Heart right ventricle (tissue), 16 donors: ENCODE data around the gene KCP. TPM values are rescaled to one million over a fixed set of nuclear protein-coding genes. Genes with fewer than 3 reads are reported as not detected.

Experiments
- ATAC-seq, 8 donors: fragments of 200-7000 bp; cut with Tn5 transposase; one replicate each; pipeline ENCODE4 v1.9.1; 2020; ENCODE audit warnings: mild to moderate bottlenecking in 8 of 8, moderate library complexity in 8 of 8, moderate number of reproducible peaks in 1 of 8
- DNase-seq, 2 donors: peaks; one replicate each; pipeline ENCODE4 v3.0.0-alpha.2; 2020
- H3K27ac ChIP-seq, 10 donors: fragments of 200-600 bp; sonication (generic) in 2 of 10; one replicate each; pipeline versions ENCODE4 v1.5.0 to v1.8.0; 2020 to 2022; ENCODE audit warnings: mild to moderate bottlenecking in 3 of 10
- H3K27me3 ChIP-seq, 7 donors: fragments of 200-600 bp; one replicate each; pipeline ENCODE4 v1.8.0; 2021 to 2022; ENCODE audit warnings: mild to moderate bottlenecking in 2 of 7
- H3K36me3 ChIP-seq, 9 donors: fragments of 200-600 bp; sonication (generic) in 1 of 9; one replicate each; pipeline versions ENCODE4 v1.5.0 to v1.8.0; 2020 to 2022; ENCODE audit warnings: mild to moderate bottlenecking in 2 of 9
- H3K4me1 ChIP-seq, 9 donors: fragments of 200-600 bp; sonication (generic) in 1 of 9; one replicate each; pipeline versions ENCODE4 v1.5.0 to v1.8.0; 2020 to 2022; ENCODE audit warnings: mild to moderate bottlenecking in 4 of 9
- H3K4me3 ChIP-seq, 10 donors: fragments of 200-600 bp; sonication (generic) in 2 of 10; one replicate each; pipeline versions ENCODE4 v1.5.0 to v1.8.0; 2020 to 2022; ENCODE audit warnings: mild to moderate bottlenecking in 7 of 10, moderate library complexity in 2 of 10
- H3K9me3 ChIP-seq, 11 donors: fragments of 200-600 bp in 10 of 11; sonication (generic) in 2 of 11; one replicate each; pipeline versions ENCODE4 v1.5.0 to v1.8.0; 2013 to 2022; ENCODE audit warnings: mild to moderate bottlenecking in 2 of 11, control low read depth in 1 of 11, moderate library complexity in 1 of 11
- WGBS, 2 donors: extraction: QIAGEN DNeasy Blood & Tissue Kit; methylation state at CpG; one replicate each; pipeline ENCODE4 v1.1.7; 2013; ENCODE audit warnings: inconsistent platforms in 1 of 2; 5-methylcytosine and 5-hydroxymethylcytosine counted together
- intact Hi-C, 10 donors: fragments of 100-400 bp; cut with DNase I; formaldehyde crosslinking; loops; one replicate each; pipeline versions ENCODE4 v1.11.1 to v1.14.2; 2022
- long read RNA-seq, 3 donors: library from polyadenylated mRNA; unstranded; transcript quantifications; one replicate each; pipeline ENCODE4 v2.0.0, GENCODE V29; 2020 to 2021
- polyA plus RNA-seq, 2 donors: library from polyadenylated mRNA; stranded (reverse); fragments of 200-250 nt; gene quantifications; one replicate each; pipeline ENCODE4 v1.2.3, GENCODE V29; 2013
- total RNA-seq, 10 donors: library from RNA; stranded (reverse); fragmentation: NEBNext Ultra II Directional in 3 of 10; extraction: Animal tissue kit (Norgen Biotek cat#: 25700) in 3 of 10; gene quantifications; one replicate each; pipeline versions ENCODE4 v1.2.1 to v1.2.4, GENCODE V29; 2021 to 2023
- TF ChIP-seq, protein P1 (sequence below), 9 donors: fragments of 200-600 bp; sonication (generic) in 2 of 9; IDR thresholded peaks; one replicate each; pipeline versions ENCODE4 v1.5.0 to v1.8.0; 2021 to 2022; ENCODE audit warnings: antibody characterized with exemption in 9 of 9, mild to moderate bottlenecking in 5 of 9, moderate library complexity in 1 of 9
- donor health status: Arrhythmogenic right ventricular cardiomyopathy.
- donor health status: ischemic (EF 13 %, LVEDD 7.1; RV severe dilation, severe dysfunction).
- donor health status: healthy with polysubstance abuse.
- donor health status: DM: no; HTN: yes; CAD: no.
- donor health status: DM: no; HTN: no; CAD: no.
- donor health status: ischemic (EF 25% LVEDD 6.9; RV normal size, moderate dysfunction).
- donor health status: ischemic (EF 25% LVEDD 5.7; RV mildly dilated, moderate dysfunction).
- donor health status: healthy.
- donor health status: DM: yes; HTN: yes; CAD: no.
- donor health status: Ischemic cardiomyopathy.
- donor health status: ischemic (EF 35%, LVEDD 5.7; RV mildly dilated, moderate dysfunction).
- donor health status: nonischemic (EF 11% LVEDD 7.7; RV severe dilation, severe dysfunction).
- donor health status: DM: yes; HTN: yes; CAD: no.
- donor health status: PGD.
- donor health status: ischemic (EF 29% LVEDD 5.4; RV normal size, mild dysfunction).
- donor health status: nonischemic (EF 23%, LVEDD 6.1; RV moderate dilation, normal function).

Gene KCP
- total RNA-seq (under 1 TPM; 0.09 to 0.42 (median 0.27) TPM), polyA plus RNA-seq (under 1 TPM; 0.23 to 0.44 TPM)
- long read RNA-seq, donor 1: 0 reads
- long read RNA-seq, donor 2, partial matches to known transcripts: 1 of 2 reads
- long read RNA-seq, donor 2, other reads (novel, unspliced or antisense): 1 of 2 reads
- long read RNA-seq, donor 3, partial matches to known transcripts: 0 of 12 reads
- long read RNA-seq, donor 3, other reads (novel, unspliced or antisense): 12 of 12 reads

DNA sequence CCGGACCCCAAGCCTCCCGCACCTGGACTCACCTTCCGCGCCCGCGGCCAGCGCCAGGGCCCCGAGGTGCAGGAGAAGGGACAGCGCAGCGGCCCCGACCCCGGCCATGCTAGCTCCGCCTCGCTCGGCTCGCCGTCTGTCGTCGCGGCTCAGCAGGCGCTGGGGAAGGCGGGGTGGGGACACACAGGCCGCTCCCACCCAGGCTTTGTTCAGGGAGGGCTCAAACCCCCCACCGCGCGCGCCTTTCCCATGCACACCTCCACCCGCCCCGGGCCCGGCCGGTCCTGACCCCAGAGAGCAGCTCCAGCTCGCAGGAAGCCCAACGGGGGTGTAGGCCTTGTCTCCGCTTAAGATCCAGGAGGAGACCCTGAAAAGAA lies at the start of gene KCP:
Gene KCP (minus strand): TSS at position 141 of the 377 bp plus-strand sequence. CDS start 33 bp downstream, at position 108.
- DNase-seq (no peak), ATAC-seq (peak in 2 of 8 donors; percentile 14 to 32)
- intact Hi-C loops: no loop called here
- Histone ChIP-seq H3K9me3 (no peaks in the 10 kb centered on the region), H3K4me1 (peaks cover 0 to 30% (median 16%) of the 10 kb centered on the region in 9 donors), H3K27me3 (peaks cover 5 to 74% (median 70%) of the 10 kb centered on the region in 7 donors), H3K27ac (peak within 1 kb of the TSS in 2 of 10 donors; percentile 22 to 29), H3K4me3 (peak within 1 kb of the TSS; percentile 7 to 46 (median 35)), H3K36me3 (no peaks in the 10 kb centered on the region)
- TF ChIP-seq, protein P1, sequence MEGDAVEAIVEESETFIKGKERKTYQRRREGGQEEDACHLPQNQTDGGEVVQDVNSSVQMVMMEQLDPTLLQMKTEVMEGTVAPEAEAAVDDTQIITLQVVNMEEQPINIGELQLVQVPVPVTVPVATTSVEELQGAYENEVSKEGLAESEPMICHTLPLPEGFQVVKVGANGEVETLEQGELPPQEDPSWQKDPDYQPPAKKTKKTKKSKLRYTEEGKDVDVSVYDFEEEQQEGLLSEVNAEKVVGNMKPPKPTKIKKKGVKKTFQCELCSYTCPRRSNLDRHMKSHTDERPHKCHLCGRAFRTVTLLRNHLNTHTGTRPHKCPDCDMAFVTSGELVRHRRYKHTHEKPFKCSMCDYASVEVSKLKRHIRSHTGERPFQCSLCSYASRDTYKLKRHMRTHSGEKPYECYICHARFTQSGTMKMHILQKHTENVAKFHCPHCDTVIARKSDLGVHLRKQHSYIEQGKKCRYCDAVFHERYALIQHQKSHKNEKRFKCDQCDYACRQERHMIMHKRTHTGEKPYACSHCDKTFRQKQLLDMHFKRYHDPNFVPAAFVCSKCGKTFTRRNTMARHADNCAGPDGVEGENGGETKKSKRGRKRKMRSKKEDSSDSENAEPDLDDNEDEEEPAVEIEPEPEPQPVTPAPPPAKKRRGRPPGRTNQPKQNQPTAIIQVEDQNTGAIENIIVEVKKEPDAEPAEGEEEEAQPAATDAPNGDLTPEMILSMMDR (IDR thresholded peaks at IDR 0.05): no peak
- WGBS, 2 donors: 18 to 21% methylated on average over 34 of the region's 34 CpGs

DNA sequence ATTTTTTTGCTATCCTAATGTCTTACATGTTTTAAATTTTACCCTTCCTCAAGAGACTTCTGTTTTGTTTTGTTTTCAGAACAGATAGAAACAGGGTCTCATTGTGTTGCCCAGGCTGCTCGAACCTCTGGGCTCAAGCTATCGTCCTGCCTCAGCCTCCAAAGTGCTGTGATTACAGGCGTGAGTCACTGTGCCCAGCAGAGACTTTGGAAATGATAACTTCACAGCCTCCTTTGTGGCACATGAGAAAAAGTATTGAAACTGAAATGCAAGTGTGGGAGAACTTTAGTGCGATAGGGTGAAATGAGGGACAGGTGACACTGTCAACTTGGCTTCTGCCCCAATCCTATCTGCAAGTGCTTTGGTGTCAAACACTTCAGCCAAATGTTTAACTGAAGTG lies 48.8 kb upstream of the KCP start:
- ATAC-seq (no peak), DNase-seq (no peak)
- Histone ChIP-seq H3K27me3 (no peaks in the 10 kb centered on the region), H3K4me3 (no peak overlapping the region), H3K36me3 (peaks cover 0 to 96% (median 34%) of the 10 kb centered on the region in 9 donors), H3K4me1 (peaks cover 0 to 4% (median 0%) of the 10 kb centered on the region in 9 donors), H3K9me3 (no peaks in the 10 kb centered on the region), H3K27ac (no peak overlapping the region)
- intact Hi-C loops: no loop called here
- WGBS, 2 donors: 93 to 96% methylated on average over 4 of the region's 4 CpGs
- TF ChIP-seq, protein P1 (IDR thresholded peaks at IDR 0.05): no peak

DNA sequence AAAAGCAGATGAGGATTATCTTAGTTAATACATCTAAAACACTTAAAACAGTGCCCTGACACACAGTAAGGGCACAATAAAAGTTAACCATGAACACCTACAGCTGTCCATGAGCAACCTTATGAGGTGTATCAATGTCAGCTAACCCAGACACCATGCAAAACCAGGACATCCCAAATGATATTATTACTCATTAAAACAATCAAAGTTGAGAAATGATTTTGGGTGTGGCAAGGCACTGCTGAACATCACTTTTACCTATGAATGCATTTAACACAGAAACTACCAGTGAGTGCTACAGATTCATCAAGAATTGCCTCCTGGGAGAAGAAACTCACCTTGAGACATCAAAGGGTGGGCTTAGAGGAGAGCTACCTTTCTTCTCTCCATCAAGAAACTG lies 45.5 kb upstream of the KCP start:
- Histone ChIP-seq H3K36me3 (peaks cover 0 to 98% (median 47%) of the 10 kb centered on the region in 9 donors), H3K27me3 (no peaks in the 10 kb centered on the region), H3K4me3 (no peak overlapping the region), H3K9me3 (no peaks in the 10 kb centered on the region), H3K27ac (no peak overlapping the region), H3K4me1 (no peaks in the 10 kb centered on the region)
- ATAC-seq: no peak
- intact Hi-C loops: no loop called here
- TF ChIP-seq, protein P1 (IDR thresholded peaks at IDR 0.05): no peak
- DNase-seq: no peak

DNA sequence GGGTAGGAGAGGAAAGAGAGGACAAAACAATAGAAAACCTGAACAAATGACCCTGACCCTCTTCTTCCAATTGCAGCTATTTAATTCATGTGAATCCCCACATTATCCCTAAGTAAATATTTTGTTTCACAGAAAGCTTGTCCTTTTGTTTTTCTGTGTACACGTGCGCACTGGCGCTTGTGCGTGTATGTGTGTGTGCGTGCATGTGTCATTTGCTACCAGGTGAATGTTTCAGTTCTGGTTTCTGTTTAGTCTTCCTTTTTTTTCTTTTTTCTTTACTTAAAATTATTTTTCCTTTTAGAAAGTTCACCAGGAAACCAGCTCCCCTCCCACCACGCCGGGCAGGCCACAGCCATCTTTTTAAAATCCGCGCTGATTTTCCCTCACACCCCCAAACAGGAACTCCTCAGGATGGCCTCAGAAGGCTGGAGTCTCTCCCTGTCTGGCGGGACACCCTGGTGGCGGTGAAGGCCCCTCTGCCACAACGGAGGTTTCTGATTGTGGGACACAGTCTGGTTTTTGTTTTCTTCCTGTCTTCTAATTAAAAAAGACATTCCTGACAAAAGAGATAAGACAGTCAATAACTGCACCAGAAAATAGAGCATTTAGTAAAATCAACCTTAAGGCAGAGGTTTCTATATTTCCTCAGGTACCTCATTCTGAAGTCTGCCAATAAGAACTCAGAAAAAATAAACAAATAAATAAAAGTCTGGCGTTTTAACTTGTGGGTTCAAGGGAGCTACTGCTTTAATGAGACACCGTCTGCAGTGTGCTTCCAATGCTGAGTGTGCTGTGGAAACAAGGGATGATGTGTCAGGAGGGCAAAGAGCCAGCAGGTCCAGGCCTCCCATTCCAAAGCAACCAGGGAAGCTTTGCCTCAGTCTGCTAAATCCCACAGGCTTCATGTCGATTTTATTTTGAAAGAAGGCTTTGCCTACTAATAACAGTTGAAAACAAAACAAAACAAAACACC lies 44.6 kb upstream of the KCP start:
- no peaks in the 10 kb centered on the region for H3K9me3 ChIP-seq
- no peaks in the 10 kb centered on the region for H3K4me1 ChIP-seq
- H3K36me3 ChIP-seq: peaks cover 0 to 95% (median 47%) of the 10 kb centered on the region in 9 donors
- DNase-seq: no peak
- intact Hi-C loops: no loop called here
- H3K27me3 ChIP-seq: no peaks in the 10 kb centered on the region
- WGBS, 2 donors: 74 to 75% methylated on average over 15 of the region's 15 CpGs
- TF ChIP-seq, protein P1 (IDR thresholded peaks at IDR 0.05): no peak
- no peak for ATAC-seq
- H3K27ac ChIP-seq: no peak overlapping the region
- no peak overlapping the region for H3K4me3 ChIP-seq
